H1 (cell line): Measurements from ENCODE around the gene DISP1. TPM values are rescaled to one million over a fixed set of nuclear protein-coding genes. Genes with fewer than 3 reads are reported as not detected.

ENCODE experiments used
- CTCF ChIA-PET: fragments of 300-600 bp; sonication (Branson Sonifier 250); formaldehyde crosslinking; loops from one replicate; lab custom pipeline; 2021; ENCODE audit not compliant: partially characterized antibody; lab: Charles Lee
- POLR2A ChIA-PET: fragments of 300-600 bp; sonication (Branson Sonifier 250); formaldehyde crosslinking; loops from one replicate; lab custom pipeline; 2021; ENCODE audit warnings: inconsistent platforms; ENCODE audit not compliant: partially characterized antibody; lab: Charles Lee
- DNase-seq, 2 experiments: peaks; one replicate each; pipeline versions ENCODE4 v3.0.0 to v3.0.0-alpha.2; 2010 to 2022; ENCODE audit warnings: low spot score in 2 of 2, low read depth in 1 of 2, mixed read lengths in 1 of 2
- FAIRE-seq: peaks from 2 replicates; lab custom pipeline; 2011; peaks lifted over from hg19 to GRCh38; lab: Jason Lieb, UNC
- H2AFZ ChIP-seq: 2 replicates; pipeline ENCODE4 v1.8.1; 2012; ENCODE audit warnings: low read length, inconsistent platforms
- H2AK5ac ChIP-seq: 2 replicates; pipeline ENCODE4 v1.6.1; 2013; ENCODE audit warnings: low read depth, low read length
- H2BK120ac ChIP-seq: replicated peaks from 2 replicates; pipeline ENCODE3; 2013; ENCODE audit warnings: low read depth, low read length, inconsistent platforms
- H2BK12ac ChIP-seq: 2 replicates; pipeline ENCODE4 v1.6.1; 2013; ENCODE audit warnings: low read depth, low read length
- H2BK15ac ChIP-seq: 2 replicates; pipeline ENCODE4 v1.6.1; 2013; ENCODE audit warnings: low read length
- H2BK20ac ChIP-seq: 2 replicates; pipeline ENCODE4 v1.6.1; 2013; ENCODE audit warnings: low read length
- H2BK5ac ChIP-seq: 2 replicates; pipeline ENCODE4 v1.6.1; 2013; ENCODE audit warnings: low read depth, low read length
- H3K14ac ChIP-seq: 2 replicates; pipeline ENCODE4 v1.6.1; 2013; ENCODE audit warnings: inconsistent platforms; ENCODE audit not compliant: insufficient read length
- H3K18ac ChIP-seq: 2 replicates; pipeline ENCODE4 v1.6.1; 2013; ENCODE audit warnings: low read length; ENCODE audit errors: extremely low read depth
- H3K23ac ChIP-seq: 2 replicates; pipeline ENCODE4 v1.6.1; 2013; ENCODE audit warnings: inconsistent platforms; ENCODE audit not compliant: insufficient read length
- H3K23me2 ChIP-seq: 2 replicates; pipeline ENCODE4 v1.6.1; 2013; ENCODE audit warnings: low read depth, low read length
- H3K27ac ChIP-seq: 2 replicates; pipeline ENCODE4 v1.6.1; 2011; ENCODE audit warnings: low read depth, low read length, inconsistent platforms
- H3K27me3 ChIP-seq, 4 experiments: replicated peaks in 1 of 4; 1 replicate in 1 of 4; 2 replicates in 3 of 4; pipeline versions ENCODE4 v1.6.1 to v1.8.1; 2011 to 2013; ENCODE audit warnings: low read length in 3 of 4, mild to moderate bottlenecking in 3 of 4, inconsistent platforms in 2 of 4, mixed read lengths in 2 of 4, moderate library complexity in 1 of 4; ENCODE audit not compliant: control insufficient read depth in 3 of 4, insufficient read depth in 3 of 4; ENCODE audit errors: extremely low read depth in 1 of 4
- H3K36me3 ChIP-seq, 4 experiments: 2 replicates each; pipeline versions ENCODE4 v1.6.1 to v1.8.1; 2011 to 2013; ENCODE audit warnings: mild to moderate bottlenecking in 4 of 4, low read length in 3 of 4, moderate library complexity in 2 of 4, control low read depth in 1 of 4, inconsistent platforms in 1 of 4; ENCODE audit not compliant: insufficient read depth in 4 of 4, control insufficient read depth in 2 of 4
- H3K4ac ChIP-seq: replicated peaks from 2 replicates; pipeline ENCODE3; 2013; ENCODE audit warnings: low read length, low read depth, mixed read lengths, inconsistent platforms; ENCODE audit not compliant: insufficient read length
- H3K4me1 ChIP-seq, 4 experiments: replicated peaks in 1 of 4; 1 replicate in 1 of 4; 2 replicates in 3 of 4; pipeline versions ENCODE4 v1.6.1 to v1.8.1; 2011 to 2013; ENCODE audit warnings: low read length in 3 of 4, inconsistent platforms in 2 of 4, mixed read lengths in 1 of 4; ENCODE audit not compliant: insufficient read depth in 4 of 4, control insufficient read depth in 3 of 4
- H3K4me2 ChIP-seq, 2 experiments: 2 replicates each; pipeline versions ENCODE4 v1.6.1 to v1.8.1; 2011 to 2013; ENCODE audit warnings: low read depth in 2 of 2, low read length in 2 of 2, control low read depth in 1 of 2, inconsistent platforms in 1 of 2, mild to moderate bottlenecking in 1 of 2; ENCODE audit not compliant: insufficient read depth in 1 of 2
- H3K4me3 ChIP-seq, 4 experiments: fragments of 200-600, 300-600 bp in 1 of 4; sonication (generic), shearing (Covaris generic), sonication (Bioruptor Twin) in 1 of 4; 2 replicates each; pipeline versions ENCODE4 v1.5.1 to v1.8.1; 2011 to 2016; ENCODE audit warnings: low read length in 4 of 4, low read depth in 3 of 4, control low read depth in 2 of 4, inconsistent platforms in 2 of 4, mild to moderate bottlenecking in 2 of 4, mixed read lengths in 1 of 4, moderate library complexity in 1 of 4; ENCODE audit not compliant: insufficient read depth in 2 of 4; ENCODE audit errors: extremely low read depth in 1 of 4
- H3K56ac ChIP-seq: replicated peaks from 2 replicates; pipeline ENCODE3; 2013; ENCODE audit warnings: low read depth, mild to moderate bottlenecking, mixed read lengths, low read length, inconsistent platforms; ENCODE audit not compliant: insufficient read length
- H3K79me1 ChIP-seq: 2 replicates; pipeline ENCODE4 v1.6.1; 2013; ENCODE audit warnings: low read depth, low read length, control low read depth
- H3K79me2 ChIP-seq, 2 experiments: 2 replicates each; pipeline versions ENCODE4 v1.6.1 to v1.8.1; 2012 to 2013; ENCODE audit warnings: low read length in 2 of 2, mild to moderate bottlenecking in 2 of 2, inconsistent platforms in 1 of 2; ENCODE audit not compliant: insufficient read depth in 2 of 2, control insufficient read depth in 1 of 2
- H3K9ac ChIP-seq, 4 experiments: replicated peaks in 1 of 4; 1 replicate in 1 of 4; 2 replicates in 3 of 4; pipeline versions ENCODE4 v1.6.1 to v1.8.1; 2011 to 2013; ENCODE audit warnings: low read depth in 3 of 4, low read length in 3 of 4, control low read depth in 2 of 4, mild to moderate bottlenecking in 2 of 4, moderate library complexity in 2 of 4, inconsistent platforms in 1 of 4; ENCODE audit errors: extremely low read depth in 1 of 4
- H3K9me3 ChIP-seq, 2 experiments: 2 replicates each; pipeline versions ENCODE4 v1.6.1 to v1.8.1; 2012 to 2013; ENCODE audit warnings: mild to moderate bottlenecking in 2 of 2, moderate library complexity in 2 of 2, control low read depth in 1 of 2, inconsistent platforms in 1 of 2, low read depth in 1 of 2, low read length in 1 of 2, mixed read lengths in 1 of 2; ENCODE audit not compliant: insufficient read depth in 2 of 2
- H4K20me1 ChIP-seq, 2 experiments: replicated peaks in 1 of 2; 2 replicates each; pipeline versions ENCODE3 to v1.8.1; 2011 to 2013; ENCODE audit warnings: inconsistent platforms in 2 of 2, low read length in 2 of 2, mild to moderate bottlenecking in 1 of 2; ENCODE audit not compliant: insufficient read depth in 2 of 2, control insufficient read depth in 1 of 2
- H4K5ac ChIP-seq: 2 replicates; pipeline ENCODE4 v1.6.1; 2013; ENCODE audit warnings: low read length, low read depth, mixed read lengths, inconsistent platforms; ENCODE audit not compliant: insufficient read length
- H4K8ac ChIP-seq: 2 replicates; pipeline ENCODE4 v1.8.0; 2013; ENCODE audit warnings: mild to moderate bottlenecking, moderate library complexity, low read length, inconsistent platforms; ENCODE audit not compliant: insufficient read depth; ENCODE audit errors: extremely low read depth
- H4K91ac ChIP-seq: replicated peaks from 2 replicates; pipeline ENCODE3; 2013; ENCODE audit warnings: low read length, mixed read lengths, inconsistent platforms; ENCODE audit not compliant: insufficient read length
- BCL11A ChIP-seq, 2 experiments: IDR thresholded peaks; one replicate each; pipeline ENCODE4 v1.6.1; 2011; ENCODE audit warnings: low read depth in 2 of 2, low read length in 2 of 2, mild to moderate bottlenecking in 2 of 2
- CBX8 ChIP-seq: fragments of 300-800, 300-1000 bp; sonication (generic); IDR thresholded peaks from 2 replicates; pipeline ENCODE4 v1.7.1; 2016; ENCODE audit warnings: low read depth, low read length, borderline replicate concordance
- CEBPB ChIP-seq: IDR thresholded peaks from 2 replicates; pipeline ENCODE4 v1.6.1; 2012; ENCODE audit warnings: low read depth, low read length
- EP300 ChIP-seq, 2 experiments: IDR thresholded peaks; 1 replicate in 1 of 2; 2 replicates in 1 of 2; pipeline ENCODE4 v1.6.1; 2011 to 2012; ENCODE audit warnings: low read depth in 2 of 2, low read length in 2 of 2, mild to moderate bottlenecking in 2 of 2, borderline replicate concordance in 1 of 2, inconsistent platforms in 1 of 2, moderate library complexity in 1 of 2
- MAFK ChIP-seq: IDR thresholded peaks from 2 replicates; pipeline ENCODE4 v1.6.1; 2012; ENCODE audit warnings: low read depth, mild to moderate bottlenecking, improper control_type of control experiment, low read length
- NANOG ChIP-seq: IDR thresholded peaks from 2 replicates; pipeline ENCODE4 v1.6.1; 2011; ENCODE audit warnings: low read length, low read depth, mild to moderate bottlenecking, inconsistent platforms; ENCODE audit not compliant: insufficient read depth, poor library complexity, severe bottlenecking
- POLR2AphosphoS5 ChIP-seq: IDR thresholded peaks from 2 replicates; pipeline ENCODE4 v1.6.1; 2011; ENCODE audit warnings: low read depth, low read length
- RAD21 ChIP-seq, 2 experiments: IDR thresholded peaks in 1 of 2; conservative IDR thresholded peaks in 1 of 2; 2 replicates each; pipeline ENCODE4 v1.6.1; 2011; ENCODE audit warnings: low read depth in 2 of 2, low read length in 2 of 2, improper control_type of control experiment in 1 of 2, inconsistent platforms in 1 of 2, mild to moderate bottlenecking in 1 of 2, moderate library complexity in 1 of 2
- RNF2 ChIP-seq: fragments of 200-900, 300-1000 bp; sonication (generic); IDR thresholded peaks from 2 replicates; pipeline ENCODE4 v1.7.1; 2016; ENCODE audit warnings: borderline replicate concordance, low read depth, mild to moderate bottlenecking, antibody characterized with exemption, low read length; ENCODE audit not compliant: poor library complexity, severe bottlenecking; ENCODE audit errors: missing control alignments
- SRF ChIP-seq: IDR thresholded peaks from 2 replicates; pipeline ENCODE4 v1.6.1; 2011; ENCODE audit warnings: mild to moderate bottlenecking, low read depth, low read length, moderate library complexity
- YY1 ChIP-seq: IDR thresholded peaks from 2 replicates; pipeline ENCODE4 v1.6.1; 2011; ENCODE audit warnings: low read depth, mild to moderate bottlenecking, low read length
- polyA plus RNA-seq, 7 experiments: library from polyadenylated mRNA; depleted of rRNA in 3 of 7; stranded (reverse) in 5 of 7; unstranded in 2 of 7; fragments of >200 nt in 5 of 7; fragments of 200-250 nt in 2 of 7; gene quantifications; 1 replicate in 5 of 7; 2 replicates in 1 of 7; 4 replicates in 1 of 7; pipeline versions ENCODE4 v1.2.1 to v1.2.3, GENCODE V29; 2011 to 2013; ENCODE audit warnings: missing spikeins in 2 of 7, mixed read lengths in 2 of 7
- total RNA-seq: library from RNA; stranded (reverse); fragmentation: NEBNext Ultra II Directional; extraction: Animal tissue kit (Norgen Biotek cat#: 25700); gene quantifications from 2 replicates; pipeline ENCODE4 v1.2.1, GENCODE V29; 2021

DISP1 gene
- total and polyA plus RNA-seq, 2 of the 8 experiments (the other 6 are each of a cell fraction or from before 2014, with no cell fraction given): 4.1 to 6.1 TPM

GRCh38 chr1:222798116-222798515 lies 16.7 kb upstream of the DISP1 start:
- ChIA-PET POLR2A (interaction anchor here (0.8 kb wide), 1 partner anchor 39 kb away, joined by 5 read pairs; no protein-coding TSS in a partner anchor), CTCF (interaction anchor here (0.9 to 2.5 kb wide), 10 partner anchors 9 to 336 kb away, joined by 3 to 11 read pairs (median 3); no protein-coding TSS in a partner anchor)
- Histone ChIP-seq H4K5ac (no peak overlapping the region), H2AFZ (no peak overlapping the region), H2BK20ac (no peak overlapping the region), H4K91ac (no peak overlapping the region), H3K79me1 (no peaks in the 10 kb centered on the region), H3K56ac (no peak overlapping the region), H3K4me1 (no peaks in the 10 kb centered on the region; a peak in 1 of 7 replicates), H3K9me3 (no peaks in the 10 kb centered on the region; a peak in 1 of 4 replicates), H3K4me3 (no peak overlapping the region), H3K27ac (no peak overlapping the region), H2BK12ac (no peak overlapping the region), H3K18ac (no peak overlapping the region), H4K8ac (no peak overlapping the region), H4K20me1 (no peaks in the 10 kb centered on the region), H2AK5ac (no peak overlapping the region), H3K4ac (no peak overlapping the region), H3K23me2 (no peaks in the 10 kb centered on the region), H2BK120ac (no peak overlapping the region), H3K36me3 (no peaks in the 10 kb centered on the region), H3K14ac (no peak overlapping the region), H3K23ac (no peak overlapping the region), H2BK15ac (no peak overlapping the region), H2BK5ac (no peak overlapping the region), H3K4me2 (no peak overlapping the region), H3K27me3 (no peaks in the 10 kb centered on the region; a peak in 1 of 7 replicates), H3K79me2 (no peaks in the 10 kb centered on the region), H3K9ac (no peak overlapping the region)
- DNase-seq: no peak
- TF ChIP-seq RNF2 (no peak), CBX8 (no peak), CEBPB (no peak), POLR2AphosphoS5 (no peak), EP300 (IDR thresholded peaks at IDR 0.05; ENCODE audit: borderline replicate concordance in 1 of 2, low read depth in 2 of 2, low read length in 2 of 2) (no peak), BCL11A (IDR thresholded peaks at IDR 0.05; ENCODE audit: low read depth in 2 of 2, low read length in 2 of 2) (no peak), RAD21 (IDR thresholded peaks at IDR 0.05 in 1 of 2, conservative IDR thresholded peaks at IDR 0.05 in 1 of 2; ENCODE audit: low read depth in 2 of 2, low read length in 2 of 2) (no peak), NANOG (no peak), YY1 (no peak), MAFK (no peak), SRF (no peak)
- no peak for FAIRE-seq
